GM12892 (cell line): ENCODE measurements around the gene VEPH1.

Experiments
- POLR2A ChIP-seq: IDR thresholded peaks from 2 replicates; pipeline ENCODE4 v1.6.1; 2011; ENCODE audit warnings: low read depth, low read length, control low read depth
- POLR2AphosphoS5 ChIP-seq: IDR thresholded peaks from 2 replicates; pipeline ENCODE4 v1.6.1; 2011; ENCODE audit warnings: low read depth, low read length, control low read depth
- TAF1 ChIP-seq: IDR thresholded peaks from 2 replicates; pipeline ENCODE4 v1.6.1; 2011; ENCODE audit warnings: low read depth, mild to moderate bottlenecking, control low read depth, low read length, borderline replicate concordance

DNA sequence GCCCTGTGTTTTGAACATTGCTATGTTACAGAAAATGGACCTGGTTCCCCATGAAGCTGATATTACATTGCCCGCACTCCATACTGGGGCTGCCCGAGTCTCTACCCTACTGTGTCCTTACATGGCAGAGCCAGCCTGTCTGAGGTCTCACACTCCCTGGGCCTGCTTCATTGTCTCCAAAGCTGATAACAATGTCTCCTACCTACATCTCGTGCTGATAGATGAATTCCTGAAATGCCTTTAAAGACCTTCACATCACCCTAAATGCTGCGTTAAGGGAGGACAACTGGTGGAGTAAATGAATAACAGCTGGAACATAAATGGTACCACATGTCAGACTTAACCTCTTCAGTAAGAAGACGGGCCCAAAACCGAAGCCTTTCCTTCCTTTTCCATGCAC lies 129.4 kb downstream of the VEPH1 start:
- TF ChIP-seq TAF1 (no peak), POLR2A (no peak), POLR2AphosphoS5 (no peak)
